GM12874 (cell line): ENCODE measurements around the gene SKAP1.

Experiments
- CTCF ChIP-seq: IDR thresholded peaks from 2 replicates; pipeline ENCODE4 v1.5.1; 2011; ENCODE audit warnings: low read depth, mild to moderate bottlenecking, control low read depth, low read length, moderate library complexity; ENCODE audit not compliant: insufficient read depth

The SKAP1 gene

GRCh38 chr17:48394821-48395220, 35.2 kb downstream of the SKAP1 start:
- TF ChIP-seq CTCF: no peak

GRCh38 chr17:48393283-48393682, 36.7 kb downstream of the SKAP1 start:
- no peak for TF ChIP-seq CTCF

GRCh38 chr17:48392857-48393256, 37.2 kb downstream of the SKAP1 start:
- TF ChIP-seq CTCF: no peak

GRCh38 chr17:48391444-48391843, 38.6 kb downstream of the SKAP1 start:
- no peak for TF ChIP-seq CTCF

GRCh38 chr17:48389903-48390302, 40.1 kb downstream of the SKAP1 start:
- TF ChIP-seq CTCF: no peak

- TF ChIP-seq CTCF: no peak
Measured at GRCh38 chr17:48388955-48389743, 40.9 kb downstream of the SKAP1 start.

- TF ChIP-seq CTCF: no peak
Measured at GRCh38 chr17:48386826-48387225, 43.2 kb downstream of the SKAP1 start.
